IMR-90 (cell line): ENCODE measurements around the gene EEF1AKMT1. TPM values are rescaled to one million over a fixed set of nuclear protein-coding genes. Genes with fewer than 3 reads are reported as not detected.

Source experiments
- ATAC-seq: fragments of 200-7000 bp; cut with Tn5 transposase; 2 replicates; pipeline ENCODE4 v1.9.1; 2020; ENCODE audit warnings: low read depth, mild to moderate bottlenecking, moderate library complexity
- BruUV-seq: library from RNA; stranded (reverse); fragments of 400-500 nt; replicated peaks from 2 replicates; lab custom pipeline; 2021; lab: Mats Ljungman, UMichigan
- CTCF ChIA-PET: fragments of 300-600 bp; formaldehyde crosslinking; extraction: SDS; loops from one replicate; lab custom pipeline; 2021; ENCODE audit warnings: antibody characterized with exemption; lab: Yijun Ruan, JAX
- POLR2A ChIA-PET: fragments of 300-600 bp; sonication (Branson Sonifier 250); formaldehyde crosslinking; loops from one replicate; lab custom pipeline; 2022; ENCODE audit warnings: antibody characterized with exemption; ENCODE audit not compliant: unreplicated experiment; lab: Charles Lee
- DNase-seq: peaks from one replicate; pipeline ENCODE4 v3.0.0; 2013
- H2AFZ ChIP-seq: replicated peaks from 2 replicates; pipeline ENCODE3; 2013; ENCODE audit warnings: low read length, mild to moderate bottlenecking; ENCODE audit not compliant: poor library complexity
- H2AK5ac ChIP-seq: 2 replicates; pipeline ENCODE4 v1.6.1; 2013; ENCODE audit warnings: low read depth, low read length, inconsistent platforms
- H2AK9ac ChIP-seq: replicated peaks from 2 replicates; pipeline ENCODE3; 2013; ENCODE audit warnings: mild to moderate bottlenecking, low read depth, low read length, moderate library complexity; ENCODE audit not compliant: poor library complexity
- H2BK120ac ChIP-seq: 2 replicates; pipeline ENCODE4 v1.6.1; 2013; ENCODE audit warnings: low read depth, low read length, inconsistent platforms
- H2BK15ac ChIP-seq: 3 replicates; pipeline ENCODE4 v1.6.1; 2013; ENCODE audit warnings: low read depth, low read length, inconsistent platforms
- H2BK20ac ChIP-seq: 2 replicates; pipeline ENCODE4 v1.6.1; 2013; ENCODE audit warnings: low read depth, mild to moderate bottlenecking, inconsistent platforms, low read length, moderate library complexity
- H2BK5ac ChIP-seq: 2 replicates; pipeline ENCODE4 v1.6.1; 2013; ENCODE audit warnings: mild to moderate bottlenecking, low read depth, low read length, inconsistent platforms; ENCODE audit not compliant: poor library complexity, severe bottlenecking
- H3K14ac ChIP-seq: replicated peaks from 2 replicates; pipeline ENCODE4 v1.6.1; 2013; ENCODE audit warnings: low read depth, low read length, inconsistent platforms
- H3K18ac ChIP-seq: 2 replicates; pipeline ENCODE4 v1.6.1; 2013; ENCODE audit warnings: low read depth, low read length, control low read depth
- H3K23ac ChIP-seq: 2 replicates; pipeline ENCODE4 v1.6.1; 2013; ENCODE audit warnings: low read depth, low read length, inconsistent platforms
- H3K27ac ChIP-seq: 2 replicates; pipeline ENCODE4 v1.5.1; 2013; ENCODE audit warnings: mild to moderate bottlenecking, control low read depth, low read length; ENCODE audit not compliant: insufficient read depth
- H3K27me3 ChIP-seq: 2 replicates; pipeline ENCODE4 v1.6.1; 2013; ENCODE audit warnings: low read length; ENCODE audit not compliant: control insufficient read depth, insufficient read depth
- H3K36me3 ChIP-seq: 2 replicates; pipeline ENCODE4 v1.6.1; 2013; ENCODE audit warnings: low read length, mixed read lengths; ENCODE audit not compliant: control insufficient read depth, insufficient read depth
- H3K4ac ChIP-seq: 2 replicates; pipeline ENCODE4 v1.6.1; 2013; ENCODE audit warnings: low read depth, low read length, inconsistent platforms
- H3K4me1 ChIP-seq: 2 replicates; pipeline ENCODE4 v1.6.1; 2013; ENCODE audit warnings: low read length, mixed read lengths; ENCODE audit not compliant: control insufficient read depth, insufficient read depth
- H3K4me2 ChIP-seq: 2 replicates; pipeline ENCODE4 v1.6.1; 2013; ENCODE audit warnings: low read depth, mild to moderate bottlenecking, control low read depth, low read length, moderate library complexity
- H3K4me3 ChIP-seq: 2 replicates; pipeline ENCODE4 v1.5.1; 2013; ENCODE audit warnings: low read depth, mild to moderate bottlenecking, control low read depth, low read length, moderate library complexity; ENCODE audit not compliant: insufficient read depth
- H3K56ac ChIP-seq: 2 replicates; pipeline ENCODE4 v1.6.1; 2013; ENCODE audit warnings: low read length, inconsistent platforms; ENCODE audit not compliant: insufficient read depth; ENCODE audit errors: extremely low read depth
- H3K79me1 ChIP-seq, 2 experiments: 2 replicates each; pipeline ENCODE4 v1.6.1; 2013; ENCODE audit warnings: low read length in 2 of 2, inconsistent platforms in 1 of 2, low read depth in 1 of 2
- H3K9ac ChIP-seq: 2 replicates; pipeline ENCODE4 v1.6.1; 2013; ENCODE audit warnings: low read depth, low read length, control low read depth
- H3K9me1 ChIP-seq: 2 replicates; pipeline ENCODE4 v1.6.1; 2013; ENCODE audit warnings: low read length, inconsistent platforms; ENCODE audit not compliant: insufficient read depth
- H3K9me3 ChIP-seq: 2 replicates; pipeline ENCODE4 v1.6.1; 2013; ENCODE audit warnings: low read length; ENCODE audit not compliant: control insufficient read depth, insufficient read depth
- H4K20me1 ChIP-seq: 2 replicates; pipeline ENCODE4 v1.6.1; 2013; ENCODE audit warnings: low read length, inconsistent platforms; ENCODE audit not compliant: insufficient read depth
- H4K5ac ChIP-seq: 2 replicates; pipeline ENCODE4 v1.6.1; 2013; ENCODE audit warnings: mild to moderate bottlenecking, low read depth, low read length, control low read depth
- H4K8ac ChIP-seq, 2 experiments: 2 replicates each; pipeline ENCODE4 v1.6.1; 2013; ENCODE audit warnings: low read depth in 2 of 2, low read length in 2 of 2, control low read depth in 1 of 2, inconsistent platforms in 1 of 2
- H4K91ac ChIP-seq: 2 replicates; pipeline ENCODE4 v1.6.1; 2013; ENCODE audit warnings: low read depth, low read length, inconsistent platforms; ENCODE audit not compliant: insufficient read depth
- BHLHE40 ChIP-seq: fragments of 150-350 bp; IDR thresholded peaks from 2 replicates; pipeline ENCODE4 v1.6.1; 2016; ENCODE audit warnings: mild to moderate bottlenecking, low read depth, low read length
- CHD1 ChIP-seq: IDR thresholded peaks from 2 replicates; pipeline ENCODE4 v1.6.1; 2012; ENCODE audit warnings: low read depth, low read length, improper control_type of control experiment
- CTCF ChIP-seq: conservative IDR thresholded peaks from 2 replicates; pipeline ENCODE4 v1.5.1; 2012; ENCODE audit warnings: mild to moderate bottlenecking, low read depth, low read length, improper control_type of control experiment
- FOS ChIP-seq: fragments of 150-350 bp; IDR thresholded peaks from 2 replicates; pipeline ENCODE4 v1.6.1; 2016; ENCODE audit warnings: low read depth, low read length
- MAFK ChIP-seq: IDR thresholded peaks from 2 replicates; pipeline ENCODE4 v1.6.1; 2012; ENCODE audit warnings: low read depth, low read length, improper control_type of control experiment
- MAZ ChIP-seq: IDR thresholded peaks from 2 replicates; pipeline ENCODE4 v1.6.1; 2012; ENCODE audit warnings: low read depth, mild to moderate bottlenecking, low read length, improper control_type of control experiment, moderate library complexity, borderline replicate concordance
- MXI1 ChIP-seq: IDR thresholded peaks from 2 replicates; pipeline ENCODE4 v1.6.1; 2012; ENCODE audit warnings: low read depth, mild to moderate bottlenecking, low read length, moderate library complexity, borderline replicate concordance
- NFE2L2 ChIP-seq: fragments of 150-350 bp; IDR thresholded peaks from 2 replicates; pipeline ENCODE4 v1.6.1; 2016; ENCODE audit warnings: low read depth, mild to moderate bottlenecking, low read length
- POLR2A ChIP-seq: IDR thresholded peaks from 2 replicates; pipeline ENCODE4 v1.6.1; 2012; ENCODE audit warnings: mild to moderate bottlenecking, low read depth, low read length
- RAD21 ChIP-seq: IDR thresholded peaks from 2 replicates; pipeline ENCODE4 v1.6.1; 2012; ENCODE audit warnings: low read length, improper control_type of control experiment
- RCOR1 ChIP-seq: IDR thresholded peaks from 2 replicates; pipeline ENCODE4 v1.6.1; 2012; ENCODE audit warnings: mild to moderate bottlenecking, low read length, improper control_type of control experiment; ENCODE audit not compliant: insufficient replicate concordance
- RFX5 ChIP-seq: IDR thresholded peaks from 2 replicates; pipeline ENCODE4 v1.8.0; 2012; ENCODE audit warnings: low read depth, mild to moderate bottlenecking, low read length, moderate library complexity
- SMC3 ChIP-seq: fragments of 150-350 bp; IDR thresholded peaks from 2 replicates; pipeline ENCODE4 v1.6.1; 2016; ENCODE audit warnings: low read depth, mild to moderate bottlenecking, antibody characterized with exemption, low read length, moderate library complexity
- USF2 ChIP-seq: fragments of 150-350 bp; IDR thresholded peaks from 2 replicates; pipeline ENCODE4 v1.6.1; 2017; ENCODE audit warnings: mild to moderate bottlenecking, antibody characterized with exemption, low read length, low read depth
- WGBS, 2 experiments: methylation state at CpG; one replicate each; pipeline versions ENCODE4 v1.1.5 to v1.1.7; 2013; ENCODE audit warnings: missing lambda C conversion rate in 2 of 2; ENCODE audit not compliant: insufficient read length in 1 of 2; ENCODE audit errors: extremely low coverage in 2 of 2; 5-methylcytosine and 5-hydroxymethylcytosine counted together
- dilution Hi-C: fragments of 300-500 bp; cut with HindIII; formaldehyde crosslinking; loops from one replicate; pipeline ENCODE4 v1.14.3; 2018; ENCODE audit warnings: low sequenced_read_pairs; ENCODE audit not compliant: unreplicated experiment
- in situ Hi-C: fragments of 300-500 bp; cut with MboI; formaldehyde crosslinking; loops from 3 replicates; pipeline ENCODE4 v1.14.3; 2019; ENCODE audit warnings: low sequenced_read_pairs, inconsistent platforms, mixed read lengths
- intact Hi-C: fragments of 100-400 bp; cut with micrococcal nuclease; formaldehyde crosslinking; loops from 2 replicates; pipeline ENCODE4 v1.10.0; 2022
- polyA plus RNA-seq, 3 experiments: library from polyadenylated mRNA; depleted of rRNA; stranded (reverse); fragments of >200 nt; gene quantifications; 2 replicates each; pipeline ENCODE4 v1.2.3, GENCODE V29; 2012; ENCODE audit warnings: low replicate concordance in 1 of 3
- total RNA-seq: library from RNA; depleted of rRNA; stranded (reverse); fragments of >200 nt; gene quantifications from 2 replicates; pipeline ENCODE4 v1.2.3, GENCODE V29; 2012

Gene EEF1AKMT1
- total and polyA plus RNA-seq, 2 of the 4 experiments (the other 2 are of a cell fraction), result 10.0 to 10.6 TPM

- TF ChIP-seq BHLHE40 (no peak), RCOR1 (no peak), NFE2L2 (no peak), MAZ (no peak), POLR2A (no peak), MXI1 (no peak), RAD21 (no peak)
Measured at GRCh38 chr13:20719783-20720182, 54.0 kb downstream of the EEF1AKMT1 start (continued).

- H3K4me3 ChIP-seq, result no peak overlapping the region
- H2BK20ac ChIP-seq, result no peak overlapping the region
- H2AK5ac ChIP-seq, result no peak overlapping the region
- H2AK9ac ChIP-seq, result no peak overlapping the region
- peak overlapping the region; percentile 33 for H2AFZ ChIP-seq
- H3K18ac ChIP-seq, result no peak overlapping the region
- H3K36me3 ChIP-seq, result no peaks in the 10 kb centered on the region
- ChIA-PET CTCF (no interaction called here), POLR2A (no interaction called here)
- no peak for ATAC-seq
- intact Hi-C loops, result no loop called here
- peaks cover 9% of the 10 kb centered on the region; the same call in 1 of the 2 replicates for H3K4me1 ChIP-seq
- H3K9me1 ChIP-seq, result peaks cover 6% of the 10 kb centered on the region; the same call in 1 of the 2 replicates
- H3K4ac ChIP-seq, result no peak overlapping the region
- DNase-seq, result no peak
- WGBS, 2 experiments, result 84% methylated on average over 9 of the region's 12 CpGs; no CpG with 5 or more reads in 1 of the 2 experiments
- H3K56ac ChIP-seq, result no peak overlapping the region
- BruUV-seq, result no TSS peak
- no peaks in the 10 kb centered on the region for H3K9me3 ChIP-seq
- no peak overlapping the region for H4K8ac ChIP-seq
- H4K5ac ChIP-seq, result no peak overlapping the region
- H3K23ac ChIP-seq, result no peak overlapping the region
- H4K20me1 ChIP-seq, result no peaks in the 10 kb centered on the region
- no peak overlapping the region for H2BK5ac ChIP-seq
- dilution Hi-C loops, result no loop called here
- H3K14ac ChIP-seq, result no peak overlapping the region
- no peak overlapping the region for H3K4me2 ChIP-seq
- no peaks in the 10 kb centered on the region for H3K79me1 ChIP-seq
- H3K27me3 ChIP-seq, result peaks cover 9% of the 10 kb centered on the region
- in situ Hi-C loops, result loop anchor here (5.0 to 25.0 kb wide), 2 partner anchors 203 to 532 kb away; partner anchors contain the start of gene GJB2
- no peak overlapping the region for H4K91ac ChIP-seq
- H3K27ac ChIP-seq, result no peak overlapping the region
- no peak overlapping the region for H2BK15ac ChIP-seq
- no peak overlapping the region for H2BK120ac ChIP-seq
- no peak overlapping the region for H3K9ac ChIP-seq
- TF ChIP-seq CHD1, result no peak
- no peak for TF ChIP-seq MAZ
- TF ChIP-seq CTCF, result no peak
- TF ChIP-seq NFE2L2, result no peak
- no peak for TF ChIP-seq USF2
- no peak for TF ChIP-seq BHLHE40
- no peak for TF ChIP-seq RCOR1
- TF ChIP-seq FOS, result no peak
- TF ChIP-seq MXI1, result no peak
- TF ChIP-seq MAFK, result no peak
- TF ChIP-seq POLR2A, result no peak
- TF ChIP-seq RFX5, result no peak
- no peak for TF ChIP-seq RAD21
- TF ChIP-seq SMC3, result no peak
Measured at GRCh38 chr13:20718958-20719566, 54.7 kb downstream of the EEF1AKMT1 start.
